Measurements from ENCODE around the gene CST6.

The CST6 gene

GRCh38 chr11:65988791-65989592 lies 22.8 kb upstream of the CST6 start:
- no peak overlapping the region for H3K27ac ChIP-seq (ENCODE audit: low read length)
- no peaks in the 10 kb centered on the region for H3K9me3 ChIP-seq (ENCODE audit: insufficient read depth, low read length)
- H4K20me1 ChIP-seq (ENCODE audit: insufficient read depth, low read length): no peaks in the 10 kb centered on the region
- no peaks in the 10 kb centered on the region for H3K4me1 ChIP-seq (ENCODE audit: low read length)
- no peak overlapping the region for H3K9ac ChIP-seq (ENCODE audit: low read length)
- H2AFZ ChIP-seq (ENCODE audit: low read depth, low read length): no peak overlapping the region
- H3K36me3 ChIP-seq (replicated peaks; ENCODE audit: low read depth, low read length): peaks cover 11% of the 10 kb centered on the region
- H3K4me2 ChIP-seq (ENCODE audit: low read length): no peak overlapping the region
- no peaks in the 10 kb centered on the region for H3K27me3 ChIP-seq (ENCODE audit: low read depth, low read length)
- H3K4me3 ChIP-seq (ENCODE audit: low read length): no peak overlapping the region
- no peaks in the 10 kb centered on the region for H3K79me2 ChIP-seq (ENCODE audit: low read length)
- TF ChIP-seq EZH2phosphoT487 (IDR thresholded peaks at IDR 0.05; ENCODE audit: low read depth): no peak
- TF ChIP-seq, protein P1, sequence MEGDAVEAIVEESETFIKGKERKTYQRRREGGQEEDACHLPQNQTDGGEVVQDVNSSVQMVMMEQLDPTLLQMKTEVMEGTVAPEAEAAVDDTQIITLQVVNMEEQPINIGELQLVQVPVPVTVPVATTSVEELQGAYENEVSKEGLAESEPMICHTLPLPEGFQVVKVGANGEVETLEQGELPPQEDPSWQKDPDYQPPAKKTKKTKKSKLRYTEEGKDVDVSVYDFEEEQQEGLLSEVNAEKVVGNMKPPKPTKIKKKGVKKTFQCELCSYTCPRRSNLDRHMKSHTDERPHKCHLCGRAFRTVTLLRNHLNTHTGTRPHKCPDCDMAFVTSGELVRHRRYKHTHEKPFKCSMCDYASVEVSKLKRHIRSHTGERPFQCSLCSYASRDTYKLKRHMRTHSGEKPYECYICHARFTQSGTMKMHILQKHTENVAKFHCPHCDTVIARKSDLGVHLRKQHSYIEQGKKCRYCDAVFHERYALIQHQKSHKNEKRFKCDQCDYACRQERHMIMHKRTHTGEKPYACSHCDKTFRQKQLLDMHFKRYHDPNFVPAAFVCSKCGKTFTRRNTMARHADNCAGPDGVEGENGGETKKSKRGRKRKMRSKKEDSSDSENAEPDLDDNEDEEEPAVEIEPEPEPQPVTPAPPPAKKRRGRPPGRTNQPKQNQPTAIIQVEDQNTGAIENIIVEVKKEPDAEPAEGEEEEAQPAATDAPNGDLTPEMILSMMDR (IDR thresholded peaks at IDR 0.05; ENCODE audit: low read depth, low read length): peak; percentile 100

DNA sequence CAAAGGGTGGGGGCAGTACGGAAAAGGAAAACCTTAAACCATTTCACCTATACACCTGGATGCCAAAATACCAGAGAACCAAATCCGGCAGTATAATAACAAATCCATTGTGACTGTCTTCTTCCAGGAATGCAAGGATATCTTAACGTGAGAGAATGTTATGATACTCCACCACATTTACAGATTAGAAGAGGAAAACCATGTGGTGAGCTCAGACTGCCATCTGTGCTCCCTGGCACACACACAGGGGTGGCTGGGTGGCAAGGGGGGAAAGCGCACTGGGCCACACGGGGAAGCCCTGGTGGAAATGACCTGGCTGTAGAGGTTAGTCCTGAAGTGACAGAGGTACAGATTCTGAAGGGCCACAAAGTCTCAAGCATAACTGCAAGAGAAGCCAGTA lies 19.8 kb upstream of the CST6 start:
- Histone ChIP-seq H3K27me3 (ENCODE audit: low read depth, low read length) (no peaks in the 10 kb centered on the region), H3K36me3 (replicated peaks; ENCODE audit: low read depth, low read length) (peaks cover 18% of the 10 kb centered on the region), H4K20me1 (ENCODE audit: insufficient read depth, low read length) (no peaks in the 10 kb centered on the region), H3K4me1 (ENCODE audit: low read length) (no peaks in the 10 kb centered on the region), H3K9me3 (ENCODE audit: insufficient read depth, low read length) (no peaks in the 10 kb centered on the region), H2AFZ (ENCODE audit: low read depth, low read length) (no peak overlapping the region), H3K4me2 (ENCODE audit: low read length) (no peak overlapping the region), H3K79me2 (ENCODE audit: low read length) (no peaks in the 10 kb centered on the region), H3K27ac (ENCODE audit: low read length) (no peak overlapping the region), H3K9ac (ENCODE audit: low read length) (no peak overlapping the region), H3K4me3 (ENCODE audit: low read length) (no peak overlapping the region)
- TF ChIP-seq, protein P1 (IDR thresholded peaks at IDR 0.05; ENCODE audit: low read depth, low read length): no peak
- no peak for TF ChIP-seq EZH2phosphoT487 (IDR thresholded peaks at IDR 0.05; ENCODE audit: low read depth)

DNA sequence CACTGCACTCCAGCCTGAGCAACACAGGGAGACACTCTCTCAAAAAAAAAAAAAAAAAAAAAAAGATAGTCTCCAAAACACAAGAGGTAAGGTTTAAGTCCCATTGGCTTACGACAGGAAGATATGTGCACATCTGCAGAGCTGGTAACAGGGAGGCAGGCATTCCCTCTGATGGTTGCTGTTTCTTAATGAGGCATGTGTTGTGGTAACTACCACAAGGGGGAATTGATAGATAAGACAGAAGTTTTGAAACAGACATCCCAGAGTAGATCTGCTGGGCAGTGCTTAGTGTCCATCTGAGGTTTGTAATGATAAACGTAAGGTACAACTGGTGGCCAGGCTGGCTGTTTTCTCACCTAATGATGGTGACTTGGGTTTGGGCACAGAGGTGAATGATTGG lies 14.5 kb upstream of the CST6 start:
- no peaks in the 10 kb centered on the region for H4K20me1 ChIP-seq (ENCODE audit: insufficient read depth, low read length)
- peaks cover 3% of the 10 kb centered on the region; the same call in 1 of the 2 replicates for H3K4me1 ChIP-seq (ENCODE audit: low read length)
- peaks cover 27% of the 10 kb centered on the region for H3K79me2 ChIP-seq (ENCODE audit: low read length)
- no peak overlapping the region for H3K27ac ChIP-seq (ENCODE audit: low read length)
- peaks cover 40% of the 10 kb centered on the region for H3K36me3 ChIP-seq (replicated peaks; ENCODE audit: low read depth, low read length)
- H3K9me3 ChIP-seq (ENCODE audit: insufficient read depth, low read length): no peaks in the 10 kb centered on the region
- TF ChIP-seq, protein P1 (IDR thresholded peaks at IDR 0.05; ENCODE audit: low read depth, low read length): no peak
- TF ChIP-seq EZH2phosphoT487 (IDR thresholded peaks at IDR 0.05; ENCODE audit: low read depth): no peak
- no peaks in the 10 kb centered on the region for H3K27me3 ChIP-seq (ENCODE audit: low read depth, low read length)
- H3K4me2 ChIP-seq (ENCODE audit: low read length): no peak overlapping the region
- H3K9ac ChIP-seq (ENCODE audit: low read length): no peak overlapping the region
- no peak overlapping the region for H2AFZ ChIP-seq (ENCODE audit: low read depth, low read length)
- H3K4me3 ChIP-seq (ENCODE audit: low read length): no peak overlapping the region

DNA sequence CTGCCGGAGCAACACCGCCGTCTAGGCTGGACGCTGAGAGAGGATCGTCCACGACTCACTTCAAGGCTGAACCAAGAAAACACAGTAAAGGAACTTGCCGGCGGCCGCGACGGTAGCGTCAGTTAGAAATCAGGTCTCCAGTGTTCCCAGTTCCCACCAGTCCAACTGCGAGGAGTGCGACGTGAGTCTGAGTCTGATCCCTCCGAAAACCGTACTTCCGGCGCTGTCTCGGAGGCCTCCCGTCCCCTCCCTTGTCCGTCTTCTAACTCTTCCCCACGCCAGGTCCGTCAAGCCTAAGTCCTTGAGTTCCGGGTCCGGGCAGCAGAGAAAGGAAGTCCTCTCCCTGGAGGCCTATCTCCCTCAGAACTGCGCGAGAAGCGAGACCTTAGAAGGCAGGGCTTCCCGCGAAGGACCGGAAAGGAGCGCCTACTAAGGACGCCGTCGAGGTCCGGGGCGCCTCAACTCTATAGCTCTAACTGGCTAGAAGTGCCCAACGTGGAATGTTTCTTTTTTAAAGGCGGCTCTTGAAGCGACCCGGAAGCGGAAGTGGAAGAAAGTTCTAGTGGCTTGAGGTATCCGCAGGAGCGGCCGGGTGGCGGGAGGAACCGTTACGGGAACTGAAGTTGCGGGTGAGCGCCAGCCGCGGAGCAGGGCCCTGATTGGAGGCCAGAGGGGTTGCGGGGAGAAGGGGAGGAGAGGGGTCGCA lies 9.7 kb upstream of the CST6 start, which contains the start of the genes BANF1 and EIF1AD:
Gene BANF1, plus strand, starts transcription at position 562 of the 706 bp plus-strand sequence. CDS start 748 bp downstream, outside the sequence.
Gene EIF1AD, minus strand, starts transcription at position 216 of the 706 bp plus-strand sequence. CDS start 1,768 bp downstream, outside the sequence.
- peak within 1 kb of the TSS; percentile 86 for H3K27ac ChIP-seq (ENCODE audit: low read length)
- H3K36me3 ChIP-seq (replicated peaks; ENCODE audit: low read depth, low read length): peaks cover 52% of the 10 kb centered on the region
- peak within 1 kb of the TSS; percentile 84 for H3K4me2 ChIP-seq (ENCODE audit: low read length)
- H3K9me3 ChIP-seq (ENCODE audit: insufficient read depth, low read length): no peaks in the 10 kb centered on the region
- TF ChIP-seq EZH2phosphoT487 (IDR thresholded peaks at IDR 0.05; ENCODE audit: low read depth): no peak
- TF ChIP-seq, protein P1 (IDR thresholded peaks at IDR 0.05; ENCODE audit: low read depth, low read length): no peak
- H4K20me1 ChIP-seq (ENCODE audit: insufficient read depth, low read length): no peaks in the 10 kb centered on the region
- H3K9ac ChIP-seq (ENCODE audit: low read length): peak within 1 kb of the TSS; percentile 89
- peak within 1 kb of the TSS; percentile 92 for H3K4me3 ChIP-seq (ENCODE audit: low read length)
- peak within 1 kb of the TSS; percentile 71 for H2AFZ ChIP-seq (ENCODE audit: low read depth, low read length)
- H3K79me2 ChIP-seq (ENCODE audit: low read length): peaks cover 47% of the 10 kb centered on the region
- peaks cover 9% of the 10 kb centered on the region for H3K4me1 ChIP-seq (ENCODE audit: low read length)
- H3K27me3 ChIP-seq (ENCODE audit: low read depth, low read length): no peaks in the 10 kb centered on the region

Data from OCI-LY3 (cell line).